HTR-8/SVneo (cell line): Measurements from ENCODE around the gene PIP4K2A.
"Not testable (repeated sequence)": the region's sequence is repeated elsewhere in the genome, so short reads cannot be mapped to it uniquely, and the experiment has no call there.

Experiments used
- DNase-seq: peaks from one replicate; pipeline ENCODE4 v3.0.0; 2011; ENCODE audit warnings: low spot score, mixed read lengths; ENCODE audit not compliant: insufficient read length
- FAIRE-seq: peaks from 2 replicates; lab custom pipeline; 2011; peaks lifted over from hg19 to GRCh38; lab: Jason Lieb, UNC

Gene PIP4K2A

GRCh38 chr10:22698941-22699440 lies 15.4 kb downstream of the PIP4K2A start:
- DNase-seq: no peak
- no peak for FAIRE-seq

DNA sequence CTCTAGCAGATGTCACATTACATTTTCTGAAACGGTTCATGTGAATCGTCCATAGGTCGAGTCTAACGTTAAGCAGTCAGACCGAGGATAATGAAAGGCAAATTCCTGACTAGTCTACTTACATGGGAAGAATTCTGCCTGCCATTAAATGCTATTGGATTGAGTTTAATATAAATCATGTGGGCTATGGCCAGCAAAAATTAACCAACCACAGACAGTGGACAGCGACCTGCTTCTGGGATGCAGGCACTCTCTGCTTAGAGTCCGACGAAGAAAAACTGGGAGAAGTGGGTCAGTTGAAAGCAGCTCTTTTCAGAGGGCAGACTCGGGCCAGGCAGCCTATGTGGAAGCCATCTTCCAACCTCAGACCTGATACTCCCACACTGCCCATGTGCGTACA lies 16.6 kb downstream of the PIP4K2A start:
- no peak for DNase-seq
- FAIRE-seq: no peak

DNA sequence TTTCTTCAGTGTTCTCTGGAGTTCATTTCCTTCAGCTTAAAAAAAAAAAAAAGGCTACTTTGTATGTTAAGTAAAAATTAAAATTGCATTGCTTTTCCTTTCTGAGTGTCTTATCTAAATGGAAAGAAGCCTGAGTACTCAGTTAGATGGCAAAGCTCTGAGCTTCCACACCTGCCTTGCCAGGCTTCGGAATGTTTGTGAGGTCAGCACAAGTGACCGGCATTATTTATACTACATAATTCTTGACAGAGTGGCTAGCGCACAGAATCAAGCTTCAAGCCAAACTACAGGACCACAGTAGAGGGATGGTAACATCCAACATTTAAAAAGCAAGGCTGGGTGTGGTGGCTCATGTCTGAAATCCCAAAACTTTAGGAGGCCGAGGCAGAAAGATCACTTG lies 17.3 kb downstream of the PIP4K2A start:
- no peak for FAIRE-seq
- DNase-seq: no peak

- no peak for FAIRE-seq
- no peak for DNase-seq
These were observed 20.5 kb downstream of the PIP4K2A start for GRCh38 chr10:22693860-22694259.

DNA sequence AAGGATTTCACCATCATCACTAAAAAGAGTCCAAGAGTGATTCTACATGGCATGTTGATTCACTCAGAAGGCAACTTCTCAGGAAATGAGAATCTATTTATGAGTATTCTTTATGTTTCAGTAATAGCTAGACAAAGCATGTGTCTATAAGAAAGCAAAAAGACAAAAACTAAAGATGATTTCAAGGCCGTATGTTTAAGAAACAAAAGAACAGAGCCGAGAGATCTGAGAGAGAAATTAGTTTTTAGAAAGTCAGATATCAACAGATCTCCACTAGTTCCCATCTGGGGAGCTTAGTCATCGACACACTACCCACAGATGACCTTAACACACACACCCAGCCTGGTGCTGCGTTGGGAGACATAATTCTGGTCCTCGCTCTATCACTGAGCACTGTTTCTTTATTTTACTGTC lies 21.0 kb downstream of the PIP4K2A start:
- FAIRE-seq (no peak), DNase-seq (no peak)

DNA sequence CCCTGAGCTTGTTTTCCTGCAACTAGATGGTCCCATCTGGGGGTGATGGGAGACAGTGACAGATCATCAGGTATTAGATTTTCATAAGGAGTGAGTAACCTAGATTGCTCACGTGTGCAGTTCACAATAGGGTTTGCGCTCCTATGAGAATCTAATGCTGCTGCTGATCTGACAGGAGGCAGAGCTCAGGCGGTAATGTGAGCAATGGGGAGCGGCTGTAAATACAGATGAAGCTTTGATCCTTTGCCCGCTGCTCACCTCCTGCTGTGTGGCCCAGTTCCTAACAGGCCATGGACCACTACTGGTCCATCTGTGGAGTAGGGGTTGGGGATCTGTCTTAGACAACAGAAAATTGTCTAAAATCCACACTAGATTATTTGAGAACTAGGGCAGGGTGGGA lies 22.3 kb downstream of the PIP4K2A start:
- DNase-seq, FAIRE-seq: not testable (repeated sequence)

DNA sequence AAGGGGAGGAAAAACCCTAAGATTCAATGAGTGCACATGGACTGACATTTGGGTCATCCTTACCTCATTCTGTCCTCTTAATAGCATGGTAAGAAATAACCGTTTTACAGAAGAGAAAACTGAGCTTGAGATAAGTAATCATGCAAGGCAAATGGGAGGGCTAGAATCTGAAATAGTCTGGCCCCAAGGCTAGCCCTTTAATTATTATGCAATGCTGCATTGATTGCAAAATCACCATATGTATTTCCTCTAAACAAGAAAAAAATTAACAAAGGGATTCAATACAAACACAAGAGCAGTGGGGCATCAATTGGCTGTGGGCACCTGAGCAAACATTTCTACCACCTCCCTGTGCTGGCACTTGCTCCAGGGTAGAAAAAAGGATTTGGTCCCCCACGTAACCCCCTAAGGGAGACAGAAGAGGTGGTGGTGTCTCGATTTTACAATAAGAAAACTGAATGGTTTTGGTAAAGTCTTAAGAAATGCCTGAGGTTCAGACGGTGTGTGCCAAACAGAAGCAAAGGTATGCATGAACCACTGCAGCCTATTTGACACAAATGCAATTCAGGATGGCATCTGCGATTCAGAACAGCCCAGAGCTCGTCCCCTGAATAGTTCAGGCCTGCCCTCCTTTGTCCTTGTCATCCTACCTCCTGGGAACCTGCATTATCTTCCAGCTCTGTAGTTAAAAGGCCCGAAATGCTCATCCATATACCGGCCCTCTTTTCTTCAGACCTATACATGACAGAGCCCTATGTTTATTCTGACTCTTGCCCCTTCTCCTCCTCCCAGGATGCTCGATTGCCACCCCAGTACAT lies 23.6 kb downstream of the PIP4K2A start:
- FAIRE-seq (no peak), DNase-seq (no peak)

- no peak for DNase-seq
- no peak for FAIRE-seq
These were observed 24.2 kb downstream of the PIP4K2A start for GRCh38 chr10:22690158-22690557.

DNA sequence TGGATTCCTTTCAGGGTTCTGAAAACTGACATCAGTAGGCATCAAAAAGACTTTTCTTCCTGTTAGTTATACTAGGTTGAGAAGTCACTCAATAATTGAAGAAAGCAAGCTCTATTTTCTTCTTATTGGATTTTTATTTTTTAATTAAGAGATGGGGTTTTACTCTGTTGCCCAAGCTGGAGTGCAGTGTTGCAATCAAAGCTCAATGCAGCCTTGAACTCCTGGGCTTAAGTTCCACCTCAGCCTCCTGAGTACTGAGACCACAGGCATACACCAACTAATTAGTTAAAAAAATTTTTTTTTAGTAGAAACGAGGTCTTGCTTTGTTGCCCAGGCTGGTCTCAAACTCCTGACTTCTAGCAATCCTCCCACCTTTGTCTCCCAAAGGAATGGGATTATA lies 28.0 kb downstream of the PIP4K2A start:
- FAIRE-seq (no peak), DNase-seq (no peak)

DNA sequence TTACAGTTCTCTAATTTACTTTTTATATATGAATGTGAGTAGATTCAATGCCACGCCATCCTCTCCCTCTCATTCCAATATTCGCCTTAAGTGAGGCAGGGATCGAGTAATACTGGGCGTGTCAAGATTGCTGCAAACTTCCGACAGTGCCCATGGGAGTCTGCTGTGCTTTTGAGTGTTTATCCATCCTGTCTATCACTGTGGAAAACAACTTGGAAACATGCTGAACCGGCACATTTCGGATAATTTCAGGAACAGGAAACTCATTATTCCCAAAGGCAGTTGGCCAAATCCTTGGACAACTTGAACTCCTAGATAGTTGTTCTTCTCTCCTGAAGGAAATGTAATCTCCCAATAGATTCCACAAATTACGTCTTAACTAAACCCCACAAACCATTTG lies 28.5 kb downstream of the PIP4K2A start:
- no peak for FAIRE-seq
- DNase-seq: no peak

GRCh38 chr10:22684699-22685098 lies 29.7 kb downstream of the PIP4K2A start:
- FAIRE-seq (no peak), DNase-seq (no peak)

- no peak for FAIRE-seq
These were observed 31.3 kb downstream of the PIP4K2A start for GRCh38 chr10:22683140-22683389.

DNA sequence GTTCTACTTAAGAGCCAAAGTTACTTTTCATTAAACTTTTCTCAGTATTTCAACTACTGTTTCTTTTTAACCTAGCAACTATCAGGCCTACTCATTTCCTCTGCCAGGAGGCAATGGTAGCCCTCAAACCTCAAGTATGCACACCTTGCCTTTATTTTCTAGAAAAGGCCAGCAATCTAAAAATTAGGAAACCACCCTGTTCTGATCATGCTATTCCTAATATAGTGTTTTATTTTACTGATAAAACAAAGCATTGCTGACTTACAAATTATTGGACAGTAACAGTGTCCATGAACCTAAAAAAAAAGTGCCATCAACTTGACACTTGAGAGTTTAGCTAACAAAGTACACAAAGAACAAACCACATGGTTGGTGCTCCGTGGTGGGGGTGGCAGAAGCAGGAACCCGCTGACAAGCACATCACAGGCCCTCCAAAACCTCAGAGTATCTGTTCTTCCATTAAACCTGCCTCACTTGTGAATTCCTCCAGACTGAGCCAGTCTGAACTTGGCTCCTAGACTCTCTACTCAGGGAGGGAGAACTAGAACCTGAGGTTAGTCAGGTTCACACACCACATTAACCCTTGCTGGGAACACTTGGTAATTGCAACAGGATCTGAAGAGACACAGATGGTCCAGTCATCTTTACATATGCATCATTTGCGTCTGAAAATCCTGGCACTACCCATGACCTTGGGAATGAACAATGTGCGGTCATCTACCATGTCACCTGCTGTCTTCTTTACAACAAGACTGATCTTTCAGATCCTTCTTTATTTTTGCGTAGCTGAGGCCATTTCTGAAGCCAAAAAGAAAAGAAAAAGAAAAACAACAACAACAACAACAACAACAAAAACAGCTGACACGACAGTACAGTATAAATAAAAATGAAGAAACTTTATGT lies 31.9 kb downstream of the PIP4K2A start:
- FAIRE-seq (no peak), DNase-seq (no peak)

More at GRCh38 chr10:22683140-22683389, 31.3 kb downstream of the PIP4K2A start:
- DNase-seq: no peak

DNA sequence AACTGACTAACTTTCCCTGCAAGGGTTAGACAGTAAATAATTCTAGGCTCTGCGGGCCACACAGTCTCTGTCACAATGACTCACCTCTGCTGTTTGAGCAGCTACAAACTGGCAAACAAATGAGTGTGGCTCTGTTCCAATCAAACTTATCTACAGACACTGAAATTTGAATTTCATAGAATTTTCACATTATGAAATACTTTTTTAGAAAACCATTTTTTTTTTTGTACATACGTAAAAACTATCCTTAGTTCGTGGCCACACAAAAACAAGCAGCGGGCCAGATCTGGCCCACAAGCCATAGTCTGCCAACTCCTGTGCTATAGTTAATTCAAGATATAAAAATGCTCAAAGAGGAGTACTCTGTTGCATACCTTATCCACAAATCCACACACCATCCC lies 32.6 kb downstream of the PIP4K2A start:
- FAIRE-seq (no peak), DNase-seq (peak; percentile 35)

DNA sequence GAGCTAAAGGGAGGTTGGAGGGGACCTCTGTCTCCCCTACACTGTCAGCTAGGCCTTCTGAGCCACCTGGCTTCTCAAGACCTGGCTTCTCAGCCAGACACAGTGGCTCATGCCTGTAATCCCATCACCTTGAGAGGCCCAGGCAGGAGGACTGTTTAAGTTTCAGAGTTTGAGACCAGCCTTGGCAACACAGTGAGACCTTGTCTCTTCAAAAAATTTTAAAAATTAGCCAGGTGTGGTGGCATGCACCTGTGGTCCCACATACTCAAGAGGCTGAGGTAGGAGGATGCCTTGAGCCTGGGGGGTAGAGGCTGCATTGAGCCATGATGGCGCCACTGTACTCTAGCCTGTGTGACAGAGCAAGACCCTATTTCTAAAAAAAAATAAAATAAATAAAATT lies 33.1 kb downstream of the PIP4K2A start:
- DNase-seq: no peak
- no peak for FAIRE-seq

DNA sequence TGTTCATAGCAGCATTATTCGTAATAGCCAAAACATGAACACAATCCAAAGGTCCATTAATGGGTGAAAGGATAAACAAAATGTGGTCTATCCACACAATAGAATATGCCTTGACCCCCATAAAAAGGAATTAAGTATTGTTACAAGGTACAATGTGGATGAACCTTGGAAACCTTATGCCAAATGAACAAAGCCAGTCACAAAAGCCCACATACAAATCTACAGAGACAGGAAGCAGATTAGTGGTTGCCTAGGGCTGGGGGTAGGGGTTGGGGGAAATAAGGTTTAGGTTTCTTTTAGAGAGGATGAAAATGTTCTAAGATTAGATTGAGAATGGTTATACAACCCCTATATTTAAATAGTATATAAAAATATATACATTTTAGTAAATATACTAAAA lies 34.8 kb downstream of the PIP4K2A start:
- FAIRE-seq (no peak), DNase-seq (no peak)

GRCh38 chr10:22677333-22677732 lies 37.0 kb downstream of the PIP4K2A start:
- DNase-seq: no peak
- FAIRE-seq: no peak

- DNase-seq: no peak
- FAIRE-seq: no peak
These were observed 37.9 kb downstream of the PIP4K2A start for GRCh38 chr10:22676435-22676834.

DNA sequence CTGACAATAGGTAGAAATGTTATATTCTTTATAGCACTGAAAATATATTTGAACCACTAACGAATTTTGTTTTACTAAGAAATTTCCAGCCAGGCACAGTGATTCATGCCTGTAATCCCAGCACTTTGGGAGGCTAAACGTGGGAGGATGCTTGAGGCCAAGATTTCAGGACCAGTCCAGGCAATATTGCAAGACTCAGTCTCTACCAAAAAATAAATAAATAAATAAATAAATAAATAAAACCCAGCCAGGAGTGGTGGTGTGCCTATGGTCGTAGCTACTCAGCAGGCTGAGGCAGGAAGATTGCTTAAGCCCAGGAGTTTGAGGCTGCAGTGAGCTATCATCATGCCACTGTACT lies 39.8 kb downstream of the PIP4K2A start:
- FAIRE-seq: no peak

GRCh38 chr10:22673785-22674572 lies 40.4 kb downstream of the PIP4K2A start:
- DNase-seq (no peak), FAIRE-seq (no peak)

More for the DNA sequence above, 39.8 kb downstream of the PIP4K2A start:
- no peak for DNase-seq

GRCh38 chr10:22673091-22673392 lies 41.3 kb downstream of the PIP4K2A start:
- FAIRE-seq (no peak), DNase-seq (no peak)
